AG10803 (cell line): ENCODE data around the gene CRYBA1.

ENCODE experiments used
- DNase-seq: peaks from one replicate; pipeline ENCODE4 v3.0.0; 2010; ENCODE audit warnings: low read depth
- H3K4me3 ChIP-seq: 2 replicates; pipeline ENCODE4 v1.5.1; 2011; ENCODE audit warnings: mild to moderate bottlenecking, low read length, control low read depth
- TF ChIP-seq, protein P1 (sequence below): conservative IDR thresholded peaks from 2 replicates; pipeline ENCODE4 v1.5.1; 2011; ENCODE audit warnings: mild to moderate bottlenecking, low read length, control low read depth, inconsistent platforms

Gene CRYBA1

GRCh38 chr17:29212094-29212631 lies 34.5 kb upstream of the CRYBA1 start:
- DNase-seq = no peak
- H3K4me3 ChIP-seq = no peak overlapping the region
- TF ChIP-seq, protein P1, sequence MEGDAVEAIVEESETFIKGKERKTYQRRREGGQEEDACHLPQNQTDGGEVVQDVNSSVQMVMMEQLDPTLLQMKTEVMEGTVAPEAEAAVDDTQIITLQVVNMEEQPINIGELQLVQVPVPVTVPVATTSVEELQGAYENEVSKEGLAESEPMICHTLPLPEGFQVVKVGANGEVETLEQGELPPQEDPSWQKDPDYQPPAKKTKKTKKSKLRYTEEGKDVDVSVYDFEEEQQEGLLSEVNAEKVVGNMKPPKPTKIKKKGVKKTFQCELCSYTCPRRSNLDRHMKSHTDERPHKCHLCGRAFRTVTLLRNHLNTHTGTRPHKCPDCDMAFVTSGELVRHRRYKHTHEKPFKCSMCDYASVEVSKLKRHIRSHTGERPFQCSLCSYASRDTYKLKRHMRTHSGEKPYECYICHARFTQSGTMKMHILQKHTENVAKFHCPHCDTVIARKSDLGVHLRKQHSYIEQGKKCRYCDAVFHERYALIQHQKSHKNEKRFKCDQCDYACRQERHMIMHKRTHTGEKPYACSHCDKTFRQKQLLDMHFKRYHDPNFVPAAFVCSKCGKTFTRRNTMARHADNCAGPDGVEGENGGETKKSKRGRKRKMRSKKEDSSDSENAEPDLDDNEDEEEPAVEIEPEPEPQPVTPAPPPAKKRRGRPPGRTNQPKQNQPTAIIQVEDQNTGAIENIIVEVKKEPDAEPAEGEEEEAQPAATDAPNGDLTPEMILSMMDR = no peak

GRCh38 chr17:29212681-29213121 lies 34.0 kb upstream of the CRYBA1 start:
- H3K4me3 ChIP-seq = no peak overlapping the region
- TF ChIP-seq, protein P1 = no peak
- peak; percentile 58 for DNase-seq

GRCh38 chr17:29214215-29215146 lies 32.2 kb upstream of the CRYBA1 start:
- H3K4me3 ChIP-seq = no peak overlapping the region
- TF ChIP-seq, protein P1 = no peak
- DNase-seq = no peak

- no peak for DNase-seq
- no peak overlapping the region for H3K4me3 ChIP-seq
- TF ChIP-seq, protein P1 = no peak
These were observed 31.5 kb upstream of the CRYBA1 start for GRCh38 chr17:29215174-29215573.

DNA sequence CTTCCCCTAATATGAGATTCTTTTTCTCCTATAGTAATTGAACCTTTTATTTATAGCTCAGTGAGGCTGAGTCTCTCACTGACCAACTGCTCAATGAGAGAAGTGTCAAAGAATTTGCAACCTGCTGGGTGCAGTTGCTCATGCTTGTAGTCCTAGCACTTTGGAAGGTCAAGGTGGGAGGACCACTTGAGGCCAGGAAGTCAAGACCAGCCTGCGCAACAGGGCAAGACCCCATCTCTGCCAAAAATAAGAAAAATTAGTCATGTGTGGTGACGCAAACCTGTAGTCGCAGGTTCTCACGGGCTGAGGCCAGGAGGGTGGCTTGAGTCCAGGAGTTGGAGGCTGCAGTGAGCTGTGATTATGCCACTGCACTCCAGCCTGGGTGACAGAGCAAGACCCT lies 30.9 kb upstream of the CRYBA1 start:
- TF ChIP-seq, protein P1 = no peak
- peak; percentile 33 for DNase-seq

GRCh38 chr17:29216181-29216580 lies 30.5 kb upstream of the CRYBA1 start:
- DNase-seq = no peak
- TF ChIP-seq, protein P1 = no peak
- no peak overlapping the region for H3K4me3 ChIP-seq

More for the DNA sequence above, 30.9 kb upstream of the CRYBA1 start:
- no peak overlapping the region for H3K4me3 ChIP-seq

GRCh38 chr17:29216856-29217255 lies 29.8 kb upstream of the CRYBA1 start:
- DNase-seq = no peak
- TF ChIP-seq, protein P1 = no peak
- H3K4me3 ChIP-seq = no peak overlapping the region
